Inflammatory macrophage (primary cell): ENCODE data around the gene GCLC.
A peak's percentile ranks its signal among the peaks of the same experiment; 100 is the strongest.
"Not testable (repeated sequence)": the region's sequence is repeated elsewhere in the genome, so short reads cannot be mapped to it uniquely, and the experiment has no call there.

ENCODE experiments used
- DNase-seq, 2 donors: peaks; one replicate each; pipeline ENCODE4 v3.0.0-alpha.2; 2020 to 2022

GCLC gene

DNA sequence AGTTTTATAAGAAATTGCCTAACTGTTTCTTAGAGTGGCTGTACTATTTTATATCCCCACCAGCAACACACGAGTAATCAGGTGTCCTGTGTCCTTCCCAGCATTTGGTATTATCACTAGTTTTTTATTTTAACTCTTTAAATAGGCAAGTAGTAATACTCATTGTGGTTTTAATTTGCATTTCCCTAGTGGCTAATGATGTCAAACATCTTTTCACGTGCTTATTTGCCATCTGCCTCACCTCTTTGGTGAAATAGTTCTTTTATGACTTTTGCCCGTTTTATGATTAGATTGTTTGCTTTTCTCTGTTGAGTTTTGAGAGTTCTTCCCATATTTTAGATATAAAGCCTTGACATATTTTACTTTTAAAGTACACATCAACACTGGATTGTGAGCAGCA is 57.8 kb downstream of the GCLC start:
- no peak for DNase-seq

DNA sequence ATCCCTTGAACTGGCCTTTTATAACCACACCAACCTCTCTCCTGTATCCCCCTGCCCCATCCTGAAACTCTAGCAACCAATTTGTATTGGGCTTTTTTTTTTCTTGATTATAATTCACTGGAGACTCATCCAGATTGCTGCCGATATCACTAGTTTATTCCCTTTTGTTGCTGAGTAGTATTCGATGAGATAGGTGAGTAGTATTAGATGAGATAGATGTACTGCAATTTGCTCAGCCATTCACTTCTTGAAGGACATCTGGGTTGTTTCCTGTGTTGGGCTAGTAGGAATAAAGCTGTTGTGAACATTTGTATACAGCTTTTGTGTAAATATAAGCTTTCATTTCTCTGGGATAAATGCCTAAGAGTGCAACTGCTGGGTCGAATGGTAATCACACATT is 58.2 kb downstream of the GCLC start:
- no peak for DNase-seq

DNA sequence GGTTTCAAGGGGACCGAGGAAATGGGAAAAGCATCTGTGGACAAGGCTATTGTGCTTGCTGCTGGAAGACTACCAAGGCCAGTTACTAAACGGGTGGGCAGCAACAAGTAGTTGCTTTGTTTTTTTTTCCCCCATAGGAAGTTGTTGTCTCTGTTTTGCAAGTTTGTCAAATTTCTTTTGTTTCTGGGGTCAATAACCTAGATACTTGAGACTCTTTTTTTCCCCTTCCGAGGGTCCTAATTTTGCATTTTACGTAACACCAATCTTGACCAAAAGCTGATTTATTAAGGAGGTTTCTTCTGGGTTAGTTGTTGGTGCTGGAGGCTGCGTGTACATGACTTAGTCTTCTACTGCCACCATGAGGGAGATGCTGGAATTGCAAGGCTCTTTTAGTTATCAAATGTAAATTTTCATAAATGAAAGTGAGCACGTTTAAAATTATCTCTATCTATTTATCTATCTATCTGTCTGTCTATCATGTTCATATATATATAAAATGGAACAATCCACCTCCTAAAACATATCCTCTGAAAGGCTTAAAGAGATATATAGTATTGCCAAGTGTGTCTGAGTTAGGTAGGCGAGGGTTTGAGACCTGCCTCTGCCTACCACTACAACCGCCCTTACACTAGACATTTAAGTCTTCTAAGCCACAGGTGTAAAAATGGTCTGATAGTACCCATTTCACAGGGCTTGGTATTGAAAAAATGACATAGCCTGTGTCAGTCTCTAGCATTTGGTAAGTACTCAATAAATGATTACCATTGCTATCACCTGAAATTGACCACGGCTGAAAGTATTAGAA is 60.2 kb downstream of the GCLC start:
- peak; percentile 82 to 84 for DNase-seq

GRCh38 chr6:53483423-53484353 is 61.2 kb downstream of the GCLC start:
- DNase-seq, result peak; percentile 54 to 71

DNA sequence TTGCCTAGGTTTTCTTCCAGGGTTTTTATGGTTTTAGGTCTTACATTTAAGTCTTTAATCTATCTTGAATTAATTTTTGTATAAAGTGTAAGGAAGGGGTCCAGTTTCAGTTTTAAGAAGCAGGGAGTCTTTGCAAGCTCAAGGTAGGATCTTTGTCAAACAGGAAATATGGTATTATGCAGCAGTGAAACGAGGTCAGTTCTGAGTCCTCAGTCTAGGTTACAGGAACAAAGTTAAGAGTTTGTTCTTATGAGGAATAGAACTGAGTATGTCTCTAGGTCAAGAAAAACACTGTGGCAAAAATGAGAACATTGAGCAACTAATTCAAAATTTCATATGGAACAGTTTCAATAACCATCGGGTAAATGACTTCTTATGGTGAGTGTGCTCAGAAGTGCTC is 63.6 kb downstream of the GCLC start:
- DNase-seq, result no peak

- DNase-seq, result not testable (repeated sequence)
Measured at GRCh38 chr6:53480774-53481173, 64.1 kb downstream of the GCLC start.

GRCh38 chr6:53479871-53480270 is 65.0 kb downstream of the GCLC start:
- DNase-seq, result no peak

GRCh38 chr6:53476964-53477363 is 67.9 kb downstream of the GCLC start:
- DNase-seq, result no peak

- DNase-seq, result no peak
Measured at GRCh38 chr6:53474010-53474409, 70.9 kb downstream of the GCLC start.

GRCh38 chr6:53469163-53469562 is 75.7 kb downstream of the GCLC start:
- no peak for DNase-seq

DNA sequence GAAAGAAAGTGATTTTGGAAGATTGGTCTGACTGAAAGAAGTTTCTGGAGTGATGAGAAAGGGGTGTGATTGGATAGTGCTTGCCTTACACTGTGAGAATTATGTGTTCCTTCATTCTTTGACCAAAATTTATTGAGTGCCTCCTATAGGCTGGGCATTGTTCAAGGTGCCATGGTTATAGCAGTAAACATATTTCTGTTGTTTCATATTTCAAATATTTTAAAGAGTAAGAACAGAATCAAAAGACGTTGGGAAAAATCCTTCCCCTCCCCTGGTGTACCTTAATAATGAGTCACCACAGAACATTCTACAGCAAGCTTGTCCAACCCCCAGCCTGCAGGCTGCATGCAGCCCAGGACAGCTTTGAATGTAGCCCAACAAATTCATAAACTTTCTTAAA is 78.6 kb downstream of the GCLC start:
- DNase-seq, result no peak

DNA sequence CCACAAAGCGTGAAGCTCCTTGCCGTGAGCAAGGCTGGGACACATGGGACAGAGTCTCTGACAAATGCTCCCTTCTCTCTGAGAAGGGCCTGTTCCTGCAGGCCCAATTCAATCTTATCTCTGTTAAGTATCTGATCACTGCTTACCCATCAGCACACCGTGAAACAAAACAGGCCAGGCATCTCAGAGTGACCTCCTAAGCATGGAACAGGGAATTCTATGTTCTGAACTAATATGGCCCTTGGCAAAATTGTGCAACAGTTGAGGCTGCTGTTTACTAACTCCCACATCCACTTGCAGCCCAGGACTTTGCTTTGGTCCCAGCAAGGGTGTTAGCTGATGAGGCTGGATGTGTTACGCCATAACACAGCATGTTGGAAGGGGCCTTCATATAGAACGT is 79.2 kb downstream of the GCLC start:
- DNase-seq, result peak; percentile 36

DNA sequence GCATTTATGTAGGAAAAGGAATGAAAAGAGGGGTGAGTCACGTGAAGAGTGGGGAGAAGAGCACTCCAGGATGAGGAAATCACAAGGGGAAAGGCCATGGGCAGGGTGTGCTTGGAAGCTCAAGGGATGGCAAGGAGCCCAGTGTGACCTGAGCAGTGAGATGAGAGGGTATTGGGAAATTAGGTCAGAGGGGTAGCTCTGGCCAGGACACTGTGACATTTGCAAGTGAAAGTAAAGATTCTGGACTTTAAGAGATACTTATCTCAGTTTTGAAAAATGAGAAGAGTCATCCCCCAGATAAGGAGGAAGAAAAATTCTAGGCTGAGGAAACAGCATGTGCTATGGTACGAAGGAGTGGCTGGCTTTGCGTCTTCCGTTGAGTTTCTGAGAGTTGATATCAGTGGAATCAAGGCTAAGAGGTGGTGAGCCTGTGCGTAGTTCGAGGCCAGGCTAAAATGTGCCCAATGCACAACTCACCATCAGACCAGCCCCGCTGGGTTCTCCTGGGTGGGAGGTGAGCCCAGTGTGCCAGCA is 79.9 kb downstream of the GCLC start:
- DNase-seq, result peak; percentile 70 to 74

- no peak for DNase-seq
Measured at GRCh38 chr6:53464483-53464882, 80.4 kb downstream of the GCLC start.

- DNase-seq, result peak; percentile 42 to 65
Measured at GRCh38 chr6:53461696-53462095, 83.2 kb downstream of the GCLC start.

DNA sequence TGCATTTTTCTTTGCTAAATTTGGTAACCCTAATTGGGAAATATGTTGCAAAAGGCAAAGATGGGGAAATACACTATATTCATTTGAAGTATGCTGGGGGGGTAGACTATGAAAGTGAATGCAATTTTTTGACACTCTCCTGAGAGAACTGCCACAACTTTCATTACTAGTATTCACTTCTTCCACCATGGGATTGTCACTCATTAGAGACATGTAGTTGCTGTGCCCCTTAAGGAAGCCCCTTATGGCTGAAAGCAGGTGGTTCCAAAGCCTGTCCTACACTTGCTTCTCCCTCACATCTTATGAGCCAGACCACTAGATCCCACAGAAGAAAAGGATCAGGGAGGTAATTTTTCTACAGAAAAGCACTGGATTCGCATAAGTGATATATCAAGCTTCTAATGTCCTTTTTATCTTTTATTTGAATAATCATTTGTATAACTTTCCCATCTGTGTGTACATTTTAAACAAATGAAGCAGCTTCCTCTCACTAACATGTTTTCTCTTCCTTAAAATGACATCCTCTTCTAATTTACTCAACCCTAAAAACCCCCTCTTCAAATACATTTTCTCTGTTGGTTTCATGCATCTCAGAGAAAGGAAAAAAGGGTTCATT is 83.8 kb downstream of the GCLC start:
- peak; percentile 53 to 90 for DNase-seq

GRCh38 chr6:53458105-53458866 is 86.6 kb downstream of the GCLC start:
- no peak for DNase-seq

DNA sequence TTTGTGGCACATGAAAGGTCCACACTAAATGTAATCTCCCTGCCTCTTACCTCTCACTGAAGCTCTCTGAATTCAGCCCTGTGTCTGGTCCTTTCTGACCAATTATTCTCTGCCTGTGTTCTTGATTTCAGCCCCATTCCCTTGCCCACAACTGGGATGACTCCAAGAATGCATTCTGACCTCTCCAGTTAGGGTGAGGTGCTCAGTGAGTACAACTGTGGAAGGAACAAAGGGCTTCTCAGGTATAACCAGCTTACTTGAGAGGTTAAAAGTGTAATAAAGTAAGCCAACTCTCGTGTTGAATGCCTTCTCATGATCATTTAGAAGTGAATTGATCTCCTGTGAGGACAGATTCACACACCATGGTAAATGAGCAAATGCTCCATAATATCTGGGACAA is 88.1 kb downstream of the GCLC start:
- no peak for DNase-seq

DNA sequence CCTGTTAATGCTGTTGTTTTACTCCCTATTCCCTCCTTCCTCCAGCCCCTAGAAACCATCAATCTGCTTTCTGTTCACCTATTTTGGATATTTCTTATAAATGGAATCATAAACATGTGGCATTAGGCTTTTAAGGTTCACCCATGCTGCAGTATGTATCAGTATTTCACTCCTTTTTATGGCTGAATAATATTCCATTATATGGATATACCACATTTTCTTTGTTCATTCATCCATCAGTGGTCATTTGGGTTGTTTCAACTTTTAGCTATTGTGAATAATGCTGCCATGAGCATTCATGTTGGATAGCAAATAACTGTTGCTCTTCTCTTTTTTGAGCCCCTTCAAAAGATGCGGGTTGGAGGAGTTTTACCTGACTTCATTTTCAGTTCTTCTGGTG is 89.2 kb downstream of the GCLC start:
- no peak for DNase-seq

DNA sequence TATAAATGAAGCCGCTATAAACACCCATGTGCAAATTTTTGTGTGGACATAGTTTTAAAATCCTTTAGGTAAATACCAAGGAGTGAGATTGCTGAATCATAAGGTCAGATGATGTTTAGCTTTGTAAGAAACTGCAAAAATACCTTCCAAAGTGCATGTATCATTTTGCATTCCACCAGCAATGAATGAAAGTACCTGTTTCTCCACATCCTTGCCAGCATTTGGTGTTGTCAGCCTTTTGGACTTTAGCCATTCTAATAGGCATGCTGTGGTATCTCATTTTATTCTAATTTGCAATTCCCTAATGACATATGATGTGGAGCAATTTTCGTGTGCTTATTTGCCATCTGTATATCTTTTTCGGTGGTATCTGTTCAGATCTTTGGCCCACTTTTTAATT is 93.7 kb downstream of the GCLC start:
- no peak for DNase-seq

DNA sequence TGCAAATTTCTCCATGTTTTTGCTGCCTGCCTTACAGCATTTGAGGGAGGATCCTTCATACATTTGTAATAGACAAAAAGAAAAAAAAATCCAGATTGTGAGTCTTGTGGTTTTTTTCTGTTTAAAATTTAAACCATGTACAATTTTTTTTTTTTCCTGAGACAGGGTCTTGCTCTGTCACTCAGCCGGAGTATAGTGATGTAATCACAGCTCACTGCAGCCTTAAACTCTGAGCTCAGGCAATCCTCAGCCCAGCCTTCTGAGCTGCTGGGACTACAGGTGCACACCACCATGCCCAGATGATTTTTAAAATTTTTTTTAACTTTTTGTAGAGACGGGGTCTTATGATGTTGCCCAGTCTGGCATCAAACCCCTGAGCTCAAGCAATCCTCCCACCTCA is 97.0 kb downstream of the GCLC start:
- DNase-seq, result no peak
